Neuron (in vitro differentiated cells): ENCODE results near the gene DHRSX.
"Not testable (repeated sequence)": the region's sequence is repeated elsewhere in the genome, so short reads cannot be mapped to it uniquely, and the experiment has no call there.

Experiments used
- H2AFZ ChIP-seq: one replicate; pipeline ENCODE4 v1.6.1; 2013; ENCODE audit warnings: low read depth, mild to moderate bottlenecking, inconsistent platforms, low read length, moderate library complexity
- H3K27me3 ChIP-seq: one replicate; pipeline ENCODE4 v1.6.1; 2013; ENCODE audit warnings: low read length; ENCODE audit not compliant: insufficient read depth
- H3K36me3 ChIP-seq: one replicate; pipeline ENCODE4 v1.6.1; 2013; ENCODE audit warnings: low read length; ENCODE audit not compliant: insufficient read depth
- H3K4me1 ChIP-seq: one replicate; pipeline ENCODE4 v1.6.1; 2013; ENCODE audit warnings: low read length; ENCODE audit not compliant: insufficient read depth
- H3K4me3 ChIP-seq: 2 replicates; pipeline ENCODE4 v1.5.1; 2013; ENCODE audit warnings: mild to moderate bottlenecking, low read length, moderate library complexity
- H3K9me3 ChIP-seq: one replicate; pipeline ENCODE4 v1.6.1; 2013; ENCODE audit warnings: low read length

The DHRSX gene

DNA sequence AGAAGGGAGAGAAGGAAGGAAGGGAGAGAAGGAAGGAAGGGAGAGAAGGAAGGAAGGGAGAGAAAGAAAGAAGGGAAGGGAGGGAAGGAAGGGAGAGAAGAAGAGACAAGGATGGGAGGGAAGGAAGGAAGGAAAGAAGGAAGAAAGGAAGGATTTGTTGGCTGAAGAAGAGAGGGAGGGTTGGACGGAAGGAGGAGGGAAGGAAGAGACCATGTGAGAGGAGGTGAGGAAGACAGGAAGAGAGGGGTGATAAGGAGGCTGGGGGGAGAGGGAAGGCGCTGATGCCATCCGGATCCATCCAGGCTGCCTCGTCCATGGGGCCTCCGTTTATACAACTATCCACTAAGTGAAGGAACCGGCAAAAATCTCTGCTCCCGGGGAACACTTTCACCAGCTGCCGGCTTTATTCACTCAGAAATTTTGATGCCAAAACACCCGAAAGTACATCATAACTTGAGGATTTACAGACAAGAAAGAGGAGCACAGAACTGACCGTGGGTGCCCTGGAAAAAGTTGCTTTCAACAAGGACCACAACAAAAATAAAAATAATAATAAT, 14.9 kb downstream of the DHRSX start:
- peaks cover 42% of the 10 kb centered on the region for H3K36me3 ChIP-seq
- H3K4me1 ChIP-seq: no peaks in the 10 kb centered on the region
- no peaks in the 10 kb centered on the region for H3K27me3 ChIP-seq
- H3K9me3 ChIP-seq: peaks cover 20% of the 10 kb centered on the region
- no peak overlapping the region for H3K4me3 ChIP-seq
- no peak overlapping the region for H2AFZ ChIP-seq

DNA sequence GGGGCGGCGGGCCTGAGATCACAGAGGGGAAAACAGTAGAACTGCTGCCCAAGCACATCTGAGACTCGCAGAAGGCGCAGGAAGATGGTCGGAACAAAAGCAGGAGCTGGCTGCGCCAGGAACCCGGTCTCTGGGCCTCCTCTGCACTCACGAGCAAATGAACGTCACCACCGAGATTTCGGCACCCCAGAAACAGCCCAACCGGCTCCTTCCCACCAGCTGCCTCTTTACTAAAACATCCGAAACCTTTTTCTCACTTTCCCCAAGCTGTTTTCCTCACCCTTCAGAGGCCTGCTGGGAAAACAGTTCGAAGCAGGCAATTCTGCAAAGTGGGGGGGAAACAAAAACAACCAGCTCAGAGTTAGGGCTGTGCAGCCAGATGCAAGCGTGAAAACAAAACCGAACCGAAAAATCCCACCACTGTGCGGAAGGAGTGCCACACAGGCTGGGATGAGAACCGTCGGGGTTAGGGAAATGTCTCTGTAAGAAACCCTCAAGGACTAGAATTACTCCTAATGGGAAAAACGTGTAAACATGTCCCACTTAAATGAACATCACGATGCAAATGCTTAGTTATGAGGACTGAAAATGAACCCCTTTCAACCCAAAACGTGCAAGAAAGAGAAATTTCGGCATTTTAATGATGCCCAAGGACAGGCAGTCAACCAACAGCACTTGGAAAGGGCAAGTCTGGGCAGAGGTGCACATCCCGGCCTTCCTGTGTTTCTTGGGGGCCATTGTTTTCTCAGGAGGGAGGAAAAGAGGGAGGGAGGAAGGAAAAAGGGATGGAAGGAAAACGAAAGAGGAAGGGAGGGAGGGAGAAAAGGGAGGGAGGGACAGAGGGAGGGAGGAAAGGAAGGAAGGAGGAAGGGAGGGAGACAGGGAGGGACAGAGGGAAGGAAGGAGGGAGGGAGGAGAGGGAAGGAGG, 15.8 kb downstream of the DHRSX start:
- peaks cover 34% of the 10 kb centered on the region for H3K36me3 ChIP-seq

DNA sequence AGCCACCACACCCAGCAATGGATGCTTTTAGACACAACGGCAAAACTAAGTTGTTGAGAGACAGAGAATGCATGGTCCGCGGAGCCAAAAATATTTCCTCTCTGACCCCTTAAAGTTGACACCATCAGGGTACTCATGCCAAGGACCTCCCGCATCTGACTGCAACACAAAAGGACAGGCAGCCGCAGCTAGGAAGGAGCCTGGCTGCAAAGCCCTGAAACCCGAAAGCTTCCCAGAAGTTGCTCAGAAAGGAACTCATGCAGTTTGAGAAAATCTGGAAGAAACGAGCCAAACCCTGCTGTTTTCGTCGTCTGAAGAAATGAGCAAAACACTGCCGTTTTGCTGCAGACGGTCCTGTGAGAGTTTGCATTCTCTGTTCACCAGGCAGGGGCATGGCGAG, 16.5 kb downstream of the DHRSX start:
- H3K9me3 ChIP-seq: peaks cover 6% of the 10 kb centered on the region
- peaks cover 26% of the 10 kb centered on the region for H3K36me3 ChIP-seq
- no peaks in the 10 kb centered on the region for H3K27me3 ChIP-seq
- H3K4me3 ChIP-seq: no peak overlapping the region
- H3K4me1 ChIP-seq: no peaks in the 10 kb centered on the region
- no peak overlapping the region for H2AFZ ChIP-seq

More for the DNA sequence above, 15.8 kb downstream of the DHRSX start:
- Histone ChIP-seq H3K4me3 (no peak overlapping the region), H3K9me3 (peaks cover 11% of the 10 kb centered on the region), H2AFZ (no peak overlapping the region), H3K27me3 (no peaks in the 10 kb centered on the region), H3K4me1 (no peaks in the 10 kb centered on the region)

DNA sequence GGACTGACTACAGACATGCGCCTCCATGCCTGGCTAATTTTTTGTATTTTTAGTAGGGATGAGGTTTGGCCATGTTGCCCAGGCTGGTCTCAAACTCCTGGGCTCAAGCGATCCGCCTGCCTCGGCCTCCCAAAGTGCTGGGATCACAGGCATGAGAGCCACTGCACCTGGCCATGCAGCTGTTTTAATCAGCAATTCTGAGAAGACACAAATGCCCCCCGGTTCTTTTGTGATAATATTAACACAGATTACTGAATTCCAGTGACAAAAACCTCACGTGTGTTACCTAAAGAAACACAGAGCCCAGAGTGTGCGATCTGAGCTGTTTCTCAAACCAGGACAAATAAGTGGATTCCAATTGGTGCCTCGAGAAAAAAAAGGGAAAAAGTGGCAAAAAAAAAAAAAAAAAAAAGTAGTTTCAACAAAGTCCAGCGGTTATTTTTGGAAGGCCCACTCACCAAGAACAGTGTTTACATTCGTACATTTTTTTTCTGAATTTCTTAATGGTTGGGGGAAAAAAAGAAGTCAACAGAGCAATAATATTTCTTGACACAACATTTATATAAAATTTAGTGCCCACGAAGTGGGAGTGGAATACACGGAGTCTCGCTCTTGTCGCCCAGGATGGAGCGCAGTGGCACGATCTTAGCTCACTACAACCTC, 17.2 kb downstream of the DHRSX start:
- Histone ChIP-seq H3K4me1 (no peaks in the 10 kb centered on the region), H2AFZ (no peak overlapping the region), H3K27me3 (no peaks in the 10 kb centered on the region), H3K4me3 (no peak overlapping the region), H3K9me3 (peaks cover 7% of the 10 kb centered on the region), H3K36me3 (peaks cover 19% of the 10 kb centered on the region)

DNA sequence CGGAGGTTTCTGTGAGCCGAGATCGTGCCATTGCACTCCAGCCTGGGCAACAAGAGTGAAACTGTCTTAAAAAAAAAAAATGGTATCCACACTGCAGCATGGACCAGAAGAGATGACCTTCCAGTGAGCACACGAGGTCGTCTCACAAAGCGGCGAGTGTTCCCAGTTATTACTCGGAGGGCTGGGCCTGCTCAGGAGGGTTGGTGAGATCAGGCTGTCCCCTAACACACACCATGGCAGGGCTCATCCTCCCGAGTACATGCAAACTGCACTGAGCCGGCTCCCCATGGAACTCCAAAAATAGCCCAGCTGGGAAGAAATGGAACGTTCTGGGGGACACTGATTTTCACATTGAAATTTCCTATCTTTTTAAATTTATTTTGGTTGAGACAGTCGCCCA, 19.2 kb downstream of the DHRSX start:
- not testable (repeated sequence) for H3K4me3 ChIP-seq, H2AFZ ChIP-seq, H3K36me3 ChIP-seq, H3K9me3 ChIP-seq, H3K27me3 ChIP-seq, H3K4me1 ChIP-seq

DNA sequence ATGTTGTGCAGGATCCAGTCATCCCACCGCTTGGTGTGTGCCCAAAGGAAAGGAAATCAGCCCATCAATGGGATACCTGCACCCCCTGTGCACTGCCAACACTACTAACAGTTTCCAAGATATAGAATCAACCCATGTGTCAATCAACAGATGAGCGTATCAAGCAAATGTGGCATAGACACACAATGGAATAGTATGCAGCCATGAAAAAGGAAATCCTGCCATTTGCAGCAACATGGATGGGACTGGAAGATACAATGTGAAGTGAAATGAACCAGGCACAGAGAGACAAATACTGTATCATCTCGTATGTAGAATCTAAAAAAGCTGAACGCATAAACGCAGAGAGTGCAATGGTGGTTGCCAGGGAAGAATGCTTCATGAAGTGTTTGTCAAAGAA, 20.8 kb downstream of the DHRSX start:
- H3K4me3 ChIP-seq, H3K36me3 ChIP-seq, H3K9me3 ChIP-seq, H3K4me1 ChIP-seq, H3K27me3 ChIP-seq, H2AFZ ChIP-seq: not testable (repeated sequence)

DNA sequence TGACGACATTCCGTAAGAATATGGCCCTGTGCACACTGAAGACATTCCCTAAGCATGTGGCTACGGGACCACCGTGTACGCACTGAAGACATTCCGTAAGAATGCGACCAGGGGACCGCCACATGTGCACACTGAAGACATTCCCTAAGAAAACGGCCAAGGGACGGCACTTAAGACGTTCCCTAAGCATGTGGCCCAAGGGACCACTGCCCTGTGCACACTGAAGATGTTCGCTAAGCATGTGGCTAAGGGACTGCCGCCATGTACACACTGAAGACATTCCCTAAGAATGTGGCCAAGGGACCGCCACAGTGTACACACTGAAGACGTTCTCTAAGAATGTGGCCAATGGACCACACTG, 21.4 kb downstream of the DHRSX start:
- no peaks in the 10 kb centered on the region for H3K4me1 ChIP-seq
- H2AFZ ChIP-seq: no peak overlapping the region
- no peaks in the 10 kb centered on the region for H3K36me3 ChIP-seq
- H3K27me3 ChIP-seq: no peaks in the 10 kb centered on the region
- no peak overlapping the region for H3K4me3 ChIP-seq
- peaks cover 7% of the 10 kb centered on the region for H3K9me3 ChIP-seq

DNA sequence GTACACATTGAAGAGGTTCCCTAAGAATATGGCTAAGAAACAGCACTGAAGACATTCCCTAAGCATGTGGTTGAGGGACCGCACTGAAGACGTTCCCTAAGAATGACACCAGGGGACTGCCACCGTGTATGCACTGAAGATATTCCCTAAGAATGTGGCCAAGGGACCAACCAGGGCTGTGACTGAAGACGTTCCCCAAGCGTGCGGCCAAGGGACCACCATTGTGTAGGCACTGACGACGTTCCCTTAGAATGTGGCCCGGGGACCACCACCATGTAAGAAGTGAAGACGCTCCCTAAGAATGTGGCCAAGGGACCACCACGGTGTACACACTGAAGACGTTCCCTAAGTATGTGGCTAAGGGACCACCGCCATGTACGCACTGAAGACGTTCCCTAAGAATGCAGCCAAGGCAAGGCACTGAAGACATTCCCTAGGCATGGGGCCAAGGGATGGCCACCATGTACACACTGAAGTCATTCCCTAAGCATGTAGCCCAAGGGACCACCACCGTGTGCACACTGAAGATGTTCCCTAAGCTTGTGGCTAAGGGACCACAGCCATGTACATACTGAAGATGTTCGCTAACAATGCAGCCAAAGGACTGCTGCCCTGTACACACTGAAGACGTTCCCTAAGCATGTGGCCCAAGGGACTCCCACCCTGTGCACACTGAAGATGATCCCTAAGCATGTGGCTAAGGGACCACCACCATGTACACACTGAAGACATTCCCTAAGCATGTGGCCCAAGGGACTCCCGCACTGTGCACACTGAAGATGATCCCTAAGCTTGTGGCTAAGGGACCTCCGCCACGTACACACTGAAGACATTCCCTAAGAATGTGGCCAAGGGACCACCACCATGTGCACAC, 22.0 kb downstream of the DHRSX start:
- no peak overlapping the region for H3K4me3 ChIP-seq
- peaks cover 7% of the 10 kb centered on the region for H3K9me3 ChIP-seq
- H3K36me3 ChIP-seq: no peaks in the 10 kb centered on the region
- H3K4me1 ChIP-seq: no peaks in the 10 kb centered on the region
- no peak overlapping the region for H2AFZ ChIP-seq
- no peaks in the 10 kb centered on the region for H3K27me3 ChIP-seq

DNA sequence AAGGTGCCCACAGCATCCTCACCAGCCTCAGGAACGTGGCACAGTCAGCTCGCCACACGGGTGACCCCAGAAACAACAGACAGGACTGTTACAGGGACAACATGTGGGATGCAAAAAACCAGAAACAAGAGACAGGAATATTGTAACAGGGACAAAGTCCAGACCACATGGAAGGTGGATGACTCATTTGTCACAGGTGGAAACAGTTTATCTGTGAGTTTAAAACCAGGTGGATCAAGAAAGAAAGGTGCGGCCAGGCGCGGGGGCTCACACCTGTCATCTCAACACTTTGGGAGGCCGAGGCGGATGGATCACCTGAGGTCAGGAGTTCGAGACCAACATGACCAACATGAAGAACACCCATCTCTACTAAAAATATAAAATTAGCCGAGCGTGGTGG, 23.5 kb downstream of the DHRSX start:
- H3K9me3 ChIP-seq, H3K27me3 ChIP-seq, H3K4me1 ChIP-seq, H3K36me3 ChIP-seq, H3K4me3 ChIP-seq, H2AFZ ChIP-seq: not testable (repeated sequence)

DNA sequence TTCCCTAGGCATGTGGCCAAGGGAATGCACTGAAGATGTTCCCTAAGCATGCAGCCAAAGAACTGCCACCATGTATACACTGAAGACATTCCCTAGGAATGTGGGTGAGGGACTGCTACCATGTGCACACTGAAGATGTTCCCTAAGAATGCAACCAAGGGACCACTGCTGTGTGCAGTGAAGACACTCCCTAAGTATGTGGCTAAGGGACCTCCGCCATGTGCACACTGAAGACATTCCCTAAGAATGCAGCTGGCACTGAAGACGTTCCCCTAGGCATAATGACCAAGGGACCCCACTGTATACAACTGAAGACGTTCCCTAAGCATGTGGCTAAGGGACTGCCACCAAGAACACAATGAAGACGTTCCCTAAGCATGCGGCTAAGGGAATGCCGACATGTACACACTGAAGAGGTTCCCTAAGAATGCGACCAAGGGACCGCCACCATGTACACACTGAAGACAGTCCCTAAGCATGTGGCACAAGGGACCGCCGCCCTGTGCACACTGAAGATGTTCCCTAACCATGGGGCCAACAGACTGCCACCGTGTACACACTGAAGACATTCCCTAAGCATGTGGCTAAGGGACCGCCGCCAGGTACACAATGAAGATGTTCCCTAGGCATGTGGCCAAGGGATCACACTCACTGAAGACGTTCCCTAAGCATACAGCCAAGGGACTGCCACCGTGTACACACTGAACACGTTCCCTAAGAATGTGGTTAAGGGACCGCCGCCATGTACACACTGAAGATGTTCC, 25.6 kb downstream of the DHRSX start:
- H3K36me3 ChIP-seq: no peaks in the 10 kb centered on the region
- peaks cover 7% of the 10 kb centered on the region for H3K9me3 ChIP-seq
- H3K27me3 ChIP-seq: no peaks in the 10 kb centered on the region
- no peak overlapping the region for H2AFZ ChIP-seq
- no peak overlapping the region for H3K4me3 ChIP-seq
- H3K4me1 ChIP-seq: no peaks in the 10 kb centered on the region

DNA sequence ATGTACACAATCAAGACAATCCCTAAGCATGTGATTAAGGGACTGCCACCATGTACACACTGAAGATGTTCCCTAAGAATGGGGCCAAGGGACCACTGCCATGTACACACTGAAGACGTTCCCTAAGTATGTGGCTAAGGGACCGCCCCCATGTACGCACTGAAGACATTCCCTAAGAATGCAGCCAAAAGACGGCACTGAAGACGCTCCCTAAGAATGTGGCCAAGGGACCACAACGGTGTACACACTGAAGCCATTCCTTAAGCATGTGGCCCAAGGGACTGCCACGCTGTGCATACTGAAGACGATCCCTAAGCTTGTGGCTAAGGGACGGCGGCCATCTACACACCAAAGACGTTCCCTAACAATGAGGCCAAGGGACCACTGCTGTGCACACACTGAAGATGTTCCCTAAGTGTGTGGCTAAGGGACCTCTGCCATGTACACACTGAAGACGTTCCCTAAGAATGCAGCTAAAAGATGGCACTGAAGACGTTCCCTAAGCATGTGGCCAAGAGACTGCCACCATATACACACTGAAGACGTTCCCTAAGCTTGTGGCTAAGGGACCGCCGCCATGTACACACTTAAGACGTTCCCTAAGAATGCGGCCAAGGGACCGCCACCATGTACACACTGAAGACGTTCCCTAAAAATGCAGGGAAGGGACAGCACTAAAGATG, 26.4 kb downstream of the DHRSX start:
- no peak overlapping the region for H2AFZ ChIP-seq
- no peaks in the 10 kb centered on the region for H3K36me3 ChIP-seq
- no peak overlapping the region for H3K4me3 ChIP-seq
- H3K9me3 ChIP-seq: peaks cover 8% of the 10 kb centered on the region
- no peaks in the 10 kb centered on the region for H3K4me1 ChIP-seq
- H3K27me3 ChIP-seq: no peaks in the 10 kb centered on the region

DNA sequence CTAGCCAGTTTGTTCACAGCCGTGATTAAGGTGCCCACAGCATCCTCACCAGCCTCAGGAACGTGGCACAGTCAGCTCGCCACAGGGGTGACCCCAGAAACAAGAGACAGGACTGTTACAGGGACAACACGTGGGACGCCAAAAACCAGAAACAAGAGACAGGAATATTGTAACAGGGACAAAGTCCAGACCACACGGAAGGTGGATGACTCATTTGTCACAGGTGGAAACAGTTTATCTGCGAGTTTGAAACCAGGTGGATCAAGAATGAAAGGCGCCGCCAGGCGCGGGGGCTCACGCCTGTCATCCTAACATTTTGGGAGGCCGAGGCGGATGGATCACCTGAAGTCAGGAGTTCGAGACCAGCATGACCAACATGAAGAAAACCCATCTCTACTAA, 27.7 kb downstream of the DHRSX start:
- not testable (repeated sequence) for H3K4me3 ChIP-seq, H3K4me1 ChIP-seq, H3K9me3 ChIP-seq, H3K36me3 ChIP-seq, H2AFZ ChIP-seq, H3K27me3 ChIP-seq
